B cell (primary cell): ENCODE measurements around the gene SAMD5. TPM values are rescaled to one million over a fixed set of nuclear protein-coding genes. Genes with fewer than 3 reads are reported as not detected.

Experiments
- ATAC-seq: fragments of 200-7000 bp; cut with Tn5 transposase; one replicate; pipeline ENCODE4 v1.10.0; 2021; ENCODE audit warnings: low read depth, mild to moderate bottlenecking, moderate number of reproducible peaks, moderate library complexity
- CTCF ChIA-PET: fragments of 350-600 bp; sonication (Branson Sonifier 250); formaldehyde crosslinking; loops from one replicate; lab custom pipeline; 2021; ENCODE audit warnings: antibody characterized with exemption, inconsistent platforms; lab: Charles Lee
- POLR2A ChIA-PET: fragments of 350-600 bp; sonication (Branson Sonifier 250); formaldehyde crosslinking; loops from one replicate; lab custom pipeline; 2021; ENCODE audit warnings: antibody characterized with exemption; lab: Charles Lee
- DNase-seq: peaks from one replicate; pipeline ENCODE4 v3.0.0; 2013
- H2AFZ ChIP-seq: 2 replicates; pipeline ENCODE4 v1.6.1; 2012; ENCODE audit warnings: mild to moderate bottlenecking, low read depth, low read length; ENCODE audit not compliant: insufficient read depth, poor library complexity, severe bottlenecking
- H3K27ac ChIP-seq, 2 donors: 1 replicate in 1 of 2; 2 replicates in 1 of 2; pipeline ENCODE4 v1.5.1; 2012 to 2013; ENCODE audit warnings: low read length in 2 of 2, mild to moderate bottlenecking in 2 of 2, moderate library complexity in 1 of 2
- H3K27me3 ChIP-seq, 4 experiments: fragments of 200-600 bp in 1 of 4; sonication (generic) in 1 of 4; replicated peaks in 1 of 4; 1 replicate in 2 of 4; 2 replicates in 2 of 4; pipeline versions ENCODE4 v1.6.1 to v1.7.0; 2013 to 2016; ENCODE audit warnings: low read length in 3 of 4, mild to moderate bottlenecking in 2 of 4, mixed read lengths in 1 of 4, moderate library complexity in 1 of 4; ENCODE audit not compliant: insufficient read depth in 4 of 4, control insufficient read depth in 3 of 4; ENCODE audit errors: control extremely low read depth in 1 of 4
- H3K36me3 ChIP-seq, 2 experiments: replicated peaks in 1 of 2; 1 replicate in 1 of 2; 2 replicates in 1 of 2; pipeline versions ENCODE4 v1.6.1 to v1.7.1; 2013; ENCODE audit warnings: low read length in 1 of 2; ENCODE audit not compliant: insufficient read depth in 2 of 2, control insufficient read depth in 1 of 2; ENCODE audit errors: control extremely low read depth in 1 of 2, extremely low read depth in 1 of 2
- H3K4me1 ChIP-seq, 2 donors: fragments of 200-600 bp in 1 of 2; sonication (generic) in 1 of 2; 1 replicate in 1 of 2; 2 replicates in 1 of 2; pipeline versions ENCODE4 v1.5.1 to v1.6.1; 2013 to 2017; ENCODE audit warnings: low read length in 2 of 2; ENCODE audit not compliant: control insufficient read depth in 2 of 2, insufficient read depth in 2 of 2
- H3K4me2 ChIP-seq: replicated peaks from 2 replicates; pipeline ENCODE3; 2012; ENCODE audit warnings: mild to moderate bottlenecking, low read depth, low read length; ENCODE audit not compliant: poor library complexity, severe bottlenecking
- H3K4me3 ChIP-seq, 5 experiments: fragments of 200-600 bp in 1 of 5; sonication (generic) in 1 of 5; 1 replicate in 3 of 5; 2 replicates in 2 of 5; pipeline versions ENCODE4 v1.5.1 to v1.7.0; 2011 to 2016; ENCODE audit warnings: low read length in 4 of 5, mild to moderate bottlenecking in 4 of 5, low read depth in 2 of 5, control low read depth in 1 of 5, moderate library complexity in 1 of 5; ENCODE audit not compliant: insufficient read depth in 1 of 5; ENCODE audit errors: control extremely low read depth in 1 of 5, extremely low read depth in 1 of 5
- H3K79me2 ChIP-seq: fragments of 200-600 bp; sonication (generic); one replicate; pipeline ENCODE4 v1.6.0; 2016; ENCODE audit warnings: low read length; ENCODE audit not compliant: control insufficient read depth, insufficient read depth
- H3K9ac ChIP-seq: fragments of 200-600 bp; sonication (generic); 2 replicates; pipeline ENCODE4 v1.6.1; 2017; ENCODE audit warnings: mild to moderate bottlenecking, low read length, moderate library complexity
- H3K9me3 ChIP-seq, 3 donors: one replicate each; pipeline versions ENCODE4 v1.6.1 to v1.7.1; 2013; ENCODE audit warnings: low read length in 2 of 3; ENCODE audit not compliant: control insufficient read depth in 2 of 3, insufficient read depth in 1 of 3; ENCODE audit errors: control extremely low read depth in 1 of 3
- H4K20me1 ChIP-seq: 2 replicates; pipeline ENCODE4 v1.6.0; 2012; ENCODE audit warnings: mild to moderate bottlenecking, low read length; ENCODE audit not compliant: insufficient read depth, control insufficient read depth, poor library complexity, severe bottlenecking
- H3K27ac Mint-ChIP-seq: one replicate; pipeline ENCODE4 v1.8.0; 2021; ENCODE audit warnings: mixed read lengths
- H3K27me3 Mint-ChIP-seq: one replicate; pipeline ENCODE4 v1.8.0; 2021; ENCODE audit warnings: mixed read lengths
- H3K4me1 Mint-ChIP-seq: one replicate; pipeline ENCODE4 v1.8.0; 2021; ENCODE audit warnings: mixed read lengths
- H3K4me3 Mint-ChIP-seq: one replicate; pipeline ENCODE4 v1.8.0; 2021; ENCODE audit warnings: mixed read lengths
- H3K9me3 Mint-ChIP-seq: one replicate; pipeline ENCODE4 v1.8.0; 2022; ENCODE audit warnings: mixed read lengths; ENCODE audit not compliant: insufficient read depth
- CTCF ChIP-seq: fragments of 200-600 bp; IDR thresholded peaks from one replicate; pipeline ENCODE4 v1.8.0; 2022; ENCODE audit warnings: antibody characterized with exemption, mild to moderate bottlenecking
- EZH2 ChIP-seq: IDR thresholded peaks from 2 replicates; pipeline ENCODE4 v1.6.1; 2012; ENCODE audit warnings: borderline replicate concordance, low read depth, mild to moderate bottlenecking, moderate library complexity, low read length; ENCODE audit not compliant: insufficient read depth, poor library complexity, severe bottlenecking
- WGBS: methylation state at CpG from one replicate; pipeline ENCODE4 v1.1.5; 2013; ENCODE audit warnings: missing lambda C conversion rate; ENCODE audit not compliant: insufficient coverage; 5-methylcytosine and 5-hydroxymethylcytosine counted together
- intact Hi-C: fragments of 100-400 bp; cut with micrococcal nuclease; formaldehyde crosslinking; loops from one replicate; pipeline ENCODE4 v1.10.0; 2022
- polyA plus RNA-seq: library from polyadenylated mRNA; depleted of rRNA; stranded (reverse); fragments of >200 nt; gene quantifications from 2 replicates; pipeline ENCODE4 v1.2.3, GENCODE V29; 2012
- total RNA-seq, 2 donors: library from RNA; stranded (reverse); fragments of 120-200 nt in 1 of 2; gene quantifications; 1 replicate in 1 of 2; 2 replicates in 1 of 2; pipeline versions ENCODE4 v1.2.3 to v1.2.4, GENCODE V29; 2013 to 2022

Gene SAMD5
- total and polyA plus RNA-seq, 2 donors (not counting 1 experiment from before 2014, with no cell fraction given): not detected

- H2AFZ ChIP-seq: no peak overlapping the region
- TF ChIP-seq CTCF: no peak
- no peak for TF ChIP-seq EZH2
- DNase-seq (no peak), ATAC-seq (no peak)
- CTCF ChIA-PET: no interaction called here
- no peak overlapping the region for H3K4me2 ChIP-seq
- intact Hi-C loops: no loop called here
- H3K9ac ChIP-seq: no peak overlapping the region
- no peaks in the 10 kb centered on the region for H3K36me3 ChIP-seq
- H3K9me3 ChIP-seq: no peaks in the 10 kb centered on the region
- no peaks in the 10 kb centered on the region for H3K27me3 Mint-ChIP-seq
- 93% methylated on average over 5 of the region's 6 CpGs for WGBS
- no peaks in the 10 kb centered on the region for H3K4me1 ChIP-seq
- no peaks in the 10 kb centered on the region for H3K9me3 Mint-ChIP-seq
- H3K4me3 ChIP-seq: no peak overlapping the region
- no peaks in the 10 kb centered on the region for H3K27me3 ChIP-seq
- POLR2A ChIA-PET: no interaction called here
- H3K27ac ChIP-seq: no peak overlapping the region
- no peak overlapping the region for H3K4me3 Mint-ChIP-seq
- H4K20me1 ChIP-seq: no peaks in the 10 kb centered on the region
- H3K4me1 Mint-ChIP-seq: no peaks in the 10 kb centered on the region
- H3K79me2 ChIP-seq: no peaks in the 10 kb centered on the region
- no peak overlapping the region for H3K27ac Mint-ChIP-seq
These were observed 53.2 kb downstream of the SAMD5 start for GRCh38 chr6:147561726-147562125.

GRCh38 chr6:147563472-147563871, 55.0 kb downstream of the SAMD5 start:
- ATAC-seq: no peak
- Histone ChIP-seq H3K4me2 (no peak overlapping the region), H3K4me3 (no peak overlapping the region), H3K27ac (no peak overlapping the region), H3K4me1 (no peaks in the 10 kb centered on the region), H4K20me1 (no peaks in the 10 kb centered on the region), H3K9ac (no peak overlapping the region), H3K79me2 (no peaks in the 10 kb centered on the region), H3K36me3 (no peaks in the 10 kb centered on the region), H3K27me3 (no peaks in the 10 kb centered on the region), H2AFZ (no peak overlapping the region), H3K9me3 (no peaks in the 10 kb centered on the region)
- H3K4me1 Mint-ChIP-seq: no peaks in the 10 kb centered on the region
- WGBS: no CpG with 5 or more reads among the region's 2 CpGs
- H3K27ac Mint-ChIP-seq: no peak overlapping the region
- H3K4me3 Mint-ChIP-seq: no peak overlapping the region
- CTCF ChIA-PET: no interaction called here
- no peaks in the 10 kb centered on the region for H3K9me3 Mint-ChIP-seq
- POLR2A ChIA-PET: no interaction called here
- intact Hi-C loops: no loop called here
- TF ChIP-seq EZH2 (no peak), CTCF (no peak)
- no peaks in the 10 kb centered on the region for H3K27me3 Mint-ChIP-seq
- DNase-seq: no peak
